Medulla oblongata (tissue), 1 donor: ENCODE data around the gene EPHA7.
A peak's percentile ranks its signal among the peaks of the same experiment; 100 is the strongest.

Experiments
- DNase-seq: peaks from one replicate; pipeline ENCODE4 v3.0.0-alpha.2; 2015; ENCODE audit errors: extremely low spot score

The EPHA7 gene

GRCh38 chr6:93248631-93249030, 170.7 kb downstream of the EPHA7 start:
- no peak for DNase-seq

GRCh38 chr6:93243231-93243778, 176.1 kb downstream of the EPHA7 start:
- DNase-seq, result no peak

DNA sequence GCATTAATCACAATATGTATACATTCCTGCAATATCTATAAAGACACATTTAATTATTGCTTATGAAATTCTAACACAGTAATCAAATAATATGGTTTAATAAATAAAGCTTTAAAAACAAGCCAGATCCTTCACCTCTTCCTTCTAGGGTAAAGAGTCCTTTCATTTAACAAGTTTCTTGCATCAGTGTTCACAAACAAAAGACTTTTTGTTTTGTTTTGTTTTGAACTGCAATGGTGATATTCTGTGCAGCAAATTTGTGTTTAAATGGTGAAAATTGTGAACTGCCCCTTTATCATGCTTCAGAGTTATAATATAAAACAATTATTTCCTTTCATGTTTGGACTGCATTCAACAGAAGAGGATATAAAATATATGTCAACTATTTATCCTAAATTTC, 177.3 kb downstream of the EPHA7 start:
- peak; percentile 39 for DNase-seq

GRCh38 chr6:93238632-93239031, 180.7 kb downstream of the EPHA7 start:
- DNase-seq, result no peak

GRCh38 chr6:93235775-93236174, 183.6 kb downstream of the EPHA7 start:
- DNase-seq, result no peak

DNA sequence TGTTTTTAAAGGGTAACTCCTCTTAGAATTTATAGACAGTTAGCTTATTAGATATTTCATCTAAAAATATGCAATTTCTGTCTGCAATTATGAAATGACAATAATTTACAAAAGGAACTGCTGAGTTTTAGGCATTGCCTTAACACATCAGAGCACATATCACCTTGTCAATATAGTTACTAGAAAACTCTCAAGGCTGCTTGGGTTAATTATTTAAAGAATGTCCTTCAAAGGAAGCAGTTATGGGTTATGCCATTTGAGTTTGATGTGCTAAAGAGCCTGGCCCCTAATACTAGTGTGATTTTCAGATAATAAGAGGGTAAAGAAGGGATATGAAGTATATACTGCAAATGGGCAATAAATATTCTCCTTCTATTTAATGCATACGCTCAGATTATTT, 192.5 kb downstream of the EPHA7 start:
- DNase-seq, result no peak

DNA sequence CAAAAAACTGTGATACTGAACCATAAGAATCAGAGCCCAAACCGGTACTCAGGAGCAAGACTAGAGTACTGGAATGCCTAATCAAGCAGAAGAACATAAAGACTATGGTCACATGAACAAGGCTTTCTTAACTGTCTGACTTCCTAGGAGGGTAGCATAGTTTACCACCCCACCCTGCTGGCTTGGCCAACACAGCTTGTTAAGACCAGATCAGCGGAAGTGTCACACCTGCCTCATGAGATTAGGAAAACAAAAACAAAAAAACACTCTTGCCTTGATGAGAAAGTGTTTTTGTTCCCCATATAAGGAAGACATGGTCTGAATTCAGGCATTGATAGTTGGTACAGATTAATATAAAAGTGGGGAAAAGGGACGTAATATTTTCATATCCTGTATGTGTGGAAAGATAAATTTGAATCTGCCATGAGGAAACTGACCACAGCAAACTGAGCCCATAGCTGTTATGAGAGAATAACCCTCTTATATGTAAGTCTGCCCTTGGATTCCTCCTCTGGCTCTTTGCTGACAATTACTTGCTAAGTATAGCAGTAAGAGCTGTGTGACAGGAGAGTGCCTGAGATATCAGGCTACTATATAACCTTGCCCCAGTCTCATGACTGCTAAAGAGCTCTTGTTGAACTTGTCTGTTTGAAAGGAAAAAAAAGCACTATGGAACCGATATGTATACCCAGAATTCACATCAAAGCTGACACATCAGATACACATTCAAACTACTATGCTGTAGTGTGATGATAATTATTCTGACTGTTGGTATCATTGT, 197.1 kb downstream of the EPHA7 start:
- DNase-seq, result no peak

- no peak for DNase-seq
Observed at GRCh38 chr6:93219447-93219846, 199.9 kb downstream of the EPHA7 start.

GRCh38 chr6:93218096-93218495, 201.3 kb downstream of the EPHA7 start:
- DNase-seq, result no peak

DNA sequence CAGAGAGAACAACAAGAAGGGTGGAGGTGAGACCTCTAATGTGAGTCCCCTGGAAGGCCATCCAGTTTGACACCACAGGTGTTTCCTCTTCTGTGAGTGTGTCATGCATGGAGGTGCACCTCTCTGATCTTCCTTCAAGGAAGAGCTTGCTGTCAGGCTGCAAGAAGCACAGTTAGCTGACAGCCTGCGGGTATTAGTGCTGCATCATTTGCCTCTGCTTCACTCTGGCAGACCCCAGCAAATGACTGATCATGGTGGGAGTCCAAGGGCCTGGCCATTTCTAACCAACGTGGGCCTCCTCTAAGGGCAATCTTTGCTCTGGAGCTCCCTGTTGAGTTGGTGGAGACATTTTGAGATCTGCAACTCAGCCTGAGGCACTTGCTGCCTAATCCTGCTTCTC, 206.3 kb downstream of the EPHA7 start:
- DNase-seq, result no peak

- no peak for DNase-seq
Observed at GRCh38 chr6:93210908-93211307, 208.5 kb downstream of the EPHA7 start.

DNA sequence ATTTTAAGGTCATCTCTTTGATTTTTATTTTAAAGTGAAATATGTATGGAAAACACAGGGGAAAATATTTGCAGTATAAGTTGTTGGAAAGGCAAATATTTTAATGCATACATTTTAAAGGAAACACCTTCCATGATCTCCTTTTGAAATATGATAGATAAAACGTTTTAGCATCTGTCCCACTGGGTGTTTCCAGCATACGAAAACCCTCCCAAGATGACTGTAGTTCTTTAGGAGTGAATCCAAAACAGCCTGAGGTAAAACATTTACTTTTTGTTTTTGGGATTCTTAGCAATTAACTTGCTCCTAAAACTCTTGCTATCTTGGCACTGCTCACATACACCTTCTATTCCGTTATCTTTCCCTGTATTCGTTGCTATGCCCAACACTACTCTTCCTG, 210.0 kb downstream of the EPHA7 start:
- DNase-seq, result no peak

- DNase-seq, result peak; percentile 4
Observed at GRCh38 chr6:93196406-93196970, 222.9 kb downstream of the EPHA7 start.

GRCh38 chr6:93194480-93194879, 224.9 kb downstream of the EPHA7 start:
- DNase-seq, result no peak

DNA sequence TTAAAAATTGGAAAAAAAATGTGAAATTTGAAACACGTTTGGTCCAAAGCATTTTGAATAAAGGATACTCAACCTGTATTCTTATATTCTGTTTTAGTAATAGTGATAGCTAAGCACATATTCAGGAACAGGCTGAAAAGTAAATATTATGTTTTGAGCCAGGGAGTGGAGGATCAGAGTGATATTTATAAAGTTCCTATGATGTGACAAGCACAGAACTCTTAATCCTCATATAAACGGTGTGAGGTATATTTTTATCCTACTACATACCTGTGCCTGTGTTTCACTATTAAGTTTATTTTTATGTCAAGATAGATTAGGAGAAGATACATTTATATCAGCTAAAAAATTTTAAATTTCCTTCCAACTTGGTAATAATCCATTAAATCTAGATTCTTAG, 225.5 kb downstream of the EPHA7 start:
- no peak for DNase-seq
